HG03469 (cell line): ENCODE measurements around the gene ATAD1.
A peak's percentile ranks its signal among the peaks of the same experiment; 100 is the strongest.
"Not testable (repeated sequence)": the region's sequence is repeated elsewhere in the genome, so short reads cannot be mapped to it uniquely, and the experiment has no call there.

Experiments
- ATAC-seq: cut with Tn5 transposase; IDR thresholded peaks from one replicate; pipeline ENCODE4 v1.9.1; 2021; ENCODE audit warnings: mild to moderate bottlenecking, moderate library complexity, moderate number of reproducible peaks; ENCODE audit not compliant: unreplicated experiment

ATAD1 gene

GRCh38 chr10:87817609-87818504 is at the start of gene ATAD1:
TSS of gene ATAD1 (minus strand) at chr10:87818226. CDS start at chr10:87814599, 3,627 bp downstream.
- ATAC-seq: peak; percentile 33

GRCh38 chr10:87867453-87867852 is 49.4 kb upstream of the ATAD1 start:
- ATAC-seq: no peak

- ATAC-seq: no peak
Measured at GRCh38 chr10:87866412-87866974, 48.5 kb upstream of the ATAD1 start.

- no peak for ATAC-seq
Measured at GRCh38 chr10:87865241-87865881, 47.3 kb upstream of the ATAD1 start.

- no peak for ATAC-seq
Measured at GRCh38 chr10:87864496-87865059, 46.6 kb upstream of the ATAD1 start.

- not testable (repeated sequence) for ATAC-seq
Measured at GRCh38 chr10:87863951-87864495, 46.0 kb upstream of the ATAD1 start.

GRCh38 chr10:87863053-87863943 is 45.3 kb upstream of the ATAD1 start, which contains the start of the genes KLLN and PTEN:
TSS of gene KLLN (minus strand) at chr10:87863533. CDS start at chr10:87862487, 1,046 bp downstream.
TSS of gene PTEN (plus strand) at chr10:87863625. CDS start at chr10:87864470, 845 bp downstream.
- ATAC-seq: no peak

GRCh38 chr10:87862679-87863052 is 44.6 kb upstream of the ATAD1 start:
- ATAC-seq: no peak

GRCh38 chr10:87861953-87862678 is 44.1 kb upstream of the ATAD1 start:
- peak; percentile 28 for ATAC-seq

GRCh38 chr10:87861566-87861952 is 43.5 kb upstream of the ATAD1 start:
- ATAC-seq: no peak

- no peak for ATAC-seq
Measured at GRCh38 chr10:87860816-87861403, 42.9 kb upstream of the ATAD1 start.

- ATAC-seq: no peak
Measured at GRCh38 chr10:87860156-87860795, 42.2 kb upstream of the ATAD1 start.

GRCh38 chr10:87855665-87856064 is 37.6 kb upstream of the ATAD1 start:
- ATAC-seq: not testable (repeated sequence)

- ATAC-seq: not testable (repeated sequence)
Measured at GRCh38 chr10:87855247-87855646, 37.2 kb upstream of the ATAD1 start.

GRCh38 chr10:87852089-87852488 is 34.1 kb upstream of the ATAD1 start:
- ATAC-seq: no peak

- no peak for ATAC-seq
Measured at GRCh38 chr10:87850742-87851205, 32.7 kb upstream of the ATAD1 start.

- ATAC-seq: no peak
Measured at GRCh38 chr10:87849001-87849400, 31.0 kb upstream of the ATAD1 start.

GRCh38 chr10:87847550-87847949 is 29.5 kb upstream of the ATAD1 start:
- ATAC-seq: no peak
